NT2/D1 (cell line): ENCODE measurements around the gene VPS50.

Source experiments
- SUZ12 ChIP-seq: IDR thresholded peaks from 2 replicates; pipeline ENCODE4 v1.6.1; 2011; ENCODE audit not compliant: insufficient read length, insufficient read depth; ENCODE audit errors: extremely low read depth
- YY1 ChIP-seq: IDR thresholded peaks from 2 replicates; pipeline ENCODE4 v1.6.1; 2011; ENCODE audit not compliant: insufficient read length, insufficient read depth
- ZNF274 ChIP-seq: IDR thresholded peaks from 2 replicates; pipeline ENCODE4 v1.6.1; 2011; ENCODE audit warnings: mild to moderate bottlenecking, low read depth, low read length

DNA sequence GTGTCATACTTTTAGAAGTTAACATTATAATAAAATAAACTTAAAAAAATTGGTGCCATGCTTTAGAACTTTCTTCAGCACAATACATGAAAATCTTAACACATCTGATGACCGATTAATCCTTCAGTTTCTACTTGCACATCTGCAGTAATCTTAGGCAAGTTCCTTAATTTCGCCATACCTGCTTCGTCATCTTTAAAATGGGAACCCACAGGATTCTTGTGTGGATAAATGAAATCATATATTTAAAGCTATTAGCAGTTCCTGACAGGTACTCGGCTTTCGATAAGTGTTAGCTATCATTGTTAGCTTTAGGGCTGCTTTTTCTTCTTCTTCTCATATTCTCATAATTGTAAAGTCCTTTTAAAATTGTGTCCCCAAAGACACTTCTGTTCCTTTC, 907 bp upstream of the VPS50 start:
- no peak for TF ChIP-seq YY1
- TF ChIP-seq SUZ12, result no peak
- no peak for TF ChIP-seq ZNF274
